GM12872 (cell line): ENCODE results near the gene DACT1.
A peak's percentile ranks its signal among the peaks of the same experiment; 100 is the strongest.

ENCODE experiments used
- TF ChIP-seq, protein P1 (sequence below): IDR thresholded peaks from 3 replicates; pipeline ENCODE4 v1.5.1; 2011; ENCODE audit warnings: low read depth, mild to moderate bottlenecking, low read length, moderate library complexity; ENCODE audit not compliant: insufficient read depth

The DACT1 gene

GRCh38 chr14:58637391-58638230 lies at the start of gene DACT1:
DACT1 (plus strand) TSS chr14:58637962; CDS start chr14:58638203, 241 bp downstream.
- TF ChIP-seq, protein P1, sequence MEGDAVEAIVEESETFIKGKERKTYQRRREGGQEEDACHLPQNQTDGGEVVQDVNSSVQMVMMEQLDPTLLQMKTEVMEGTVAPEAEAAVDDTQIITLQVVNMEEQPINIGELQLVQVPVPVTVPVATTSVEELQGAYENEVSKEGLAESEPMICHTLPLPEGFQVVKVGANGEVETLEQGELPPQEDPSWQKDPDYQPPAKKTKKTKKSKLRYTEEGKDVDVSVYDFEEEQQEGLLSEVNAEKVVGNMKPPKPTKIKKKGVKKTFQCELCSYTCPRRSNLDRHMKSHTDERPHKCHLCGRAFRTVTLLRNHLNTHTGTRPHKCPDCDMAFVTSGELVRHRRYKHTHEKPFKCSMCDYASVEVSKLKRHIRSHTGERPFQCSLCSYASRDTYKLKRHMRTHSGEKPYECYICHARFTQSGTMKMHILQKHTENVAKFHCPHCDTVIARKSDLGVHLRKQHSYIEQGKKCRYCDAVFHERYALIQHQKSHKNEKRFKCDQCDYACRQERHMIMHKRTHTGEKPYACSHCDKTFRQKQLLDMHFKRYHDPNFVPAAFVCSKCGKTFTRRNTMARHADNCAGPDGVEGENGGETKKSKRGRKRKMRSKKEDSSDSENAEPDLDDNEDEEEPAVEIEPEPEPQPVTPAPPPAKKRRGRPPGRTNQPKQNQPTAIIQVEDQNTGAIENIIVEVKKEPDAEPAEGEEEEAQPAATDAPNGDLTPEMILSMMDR = peak; percentile 13; the same call in 1 of the 3 replicates

DNA sequence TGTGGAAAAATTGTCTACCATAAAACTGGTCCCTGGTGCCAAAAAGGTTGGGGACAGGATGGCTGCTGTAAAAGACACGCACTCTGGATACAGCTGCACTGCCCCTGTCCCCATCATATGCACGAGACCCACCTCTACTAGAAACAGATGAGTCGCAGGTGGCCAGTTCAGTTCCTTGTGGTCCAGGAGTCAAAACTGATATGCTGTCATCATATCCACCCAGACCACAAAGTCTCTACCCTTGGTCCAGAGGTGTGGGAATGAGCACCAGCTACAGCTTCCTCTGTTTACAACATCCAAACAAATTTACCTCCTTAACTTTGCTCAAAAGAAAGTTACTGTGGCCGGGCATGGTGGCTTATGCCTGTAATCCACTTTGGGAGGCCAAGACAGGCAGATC lies 43.8 kb upstream of the DACT1 start:
- TF ChIP-seq, protein P1 = no peak

DNA sequence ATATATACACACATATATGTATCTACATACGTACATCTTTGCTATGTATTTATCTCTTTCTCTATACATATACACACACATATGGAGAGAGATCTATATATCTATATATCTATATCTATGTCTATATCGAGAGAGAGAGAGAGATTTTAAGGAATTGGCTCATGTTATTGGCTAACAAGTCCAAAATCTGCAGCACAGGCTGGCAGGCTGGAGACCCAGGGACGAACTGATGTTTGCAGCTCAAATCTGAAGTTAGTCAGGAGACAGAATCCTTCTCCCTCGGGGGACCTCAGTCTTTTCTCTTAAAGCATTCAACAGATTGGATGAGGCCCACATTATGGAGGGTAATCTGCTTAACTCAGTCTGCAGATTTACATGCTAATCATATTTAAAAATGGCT lies 40.7 kb upstream of the DACT1 start:
- TF ChIP-seq, protein P1 = no peak

GRCh38 chr14:58598028-58598803 lies 39.5 kb upstream of the DACT1 start:
- TF ChIP-seq, protein P1 = no peak

DNA sequence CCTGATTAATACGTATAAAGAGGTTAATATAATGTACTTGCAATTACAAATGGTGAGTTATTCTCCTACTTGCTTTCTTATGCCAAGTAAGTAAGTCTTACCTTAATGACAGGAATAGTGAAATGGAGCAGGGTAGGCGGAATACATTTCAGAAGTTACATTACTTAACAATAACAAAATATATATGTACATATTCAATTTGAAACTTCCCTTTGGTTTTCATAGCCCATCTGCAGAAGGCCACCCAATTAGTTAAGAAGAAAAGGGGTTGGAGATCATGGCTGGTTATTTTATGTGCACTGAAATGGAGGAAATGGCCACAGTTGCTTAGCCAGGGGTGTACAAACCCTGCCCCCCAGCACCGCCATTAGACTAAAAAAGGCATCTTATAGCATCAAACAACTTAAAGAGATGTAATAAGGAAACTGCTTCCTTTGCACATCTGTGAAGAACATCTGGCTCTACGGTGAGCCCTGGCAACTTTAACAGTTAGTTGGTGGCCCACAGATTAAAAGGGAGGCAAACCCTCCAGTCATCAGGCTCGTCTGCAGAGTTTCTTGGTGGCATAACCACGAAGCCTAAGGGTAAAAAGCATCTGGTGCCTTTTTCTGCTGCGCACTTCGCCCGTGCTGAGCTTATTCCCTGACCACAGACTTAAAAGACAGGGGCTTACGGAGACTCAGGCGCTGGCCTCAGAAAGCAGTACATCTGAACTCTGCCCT lies 38.8 kb upstream of the DACT1 start:
- TF ChIP-seq, protein P1 = no peak

GRCh38 chr14:58599707-58600106 lies 38.1 kb upstream of the DACT1 start:
- TF ChIP-seq, protein P1 = no peak

- TF ChIP-seq, protein P1 = no peak
Observed at GRCh38 chr14:58605465-58605864, 32.3 kb upstream of the DACT1 start.
